Astrocyte (in vitro differentiated cells and primary cell): ENCODE results near the gene PKM. TPM values are rescaled to one million over a fixed set of nuclear protein-coding genes. Genes with fewer than 3 reads are reported as not detected.

ENCODE experiments used
- DNase-seq: peaks from one replicate; pipeline ENCODE4 v3.0.0-alpha.2; 2010; ENCODE audit warnings: low read depth
- FAIRE-seq: peaks from 2 replicates; lab custom pipeline; 2011; peaks lifted over from hg19 to GRCh38; lab: Jason Lieb, UNC
- H2AFZ ChIP-seq: 2 replicates; pipeline ENCODE4 v1.6.0; 2012; ENCODE audit warnings: low read depth, low read length, inconsistent platforms
- H3K27ac ChIP-seq: 2 replicates; pipeline ENCODE4 v1.5.1; 2011; ENCODE audit warnings: low read depth, low read length, inconsistent platforms
- H3K27me3 ChIP-seq: 2 replicates; pipeline ENCODE4 v1.6.0; 2011; ENCODE audit warnings: low read length, inconsistent platforms; ENCODE audit not compliant: insufficient read depth
- H3K36me3 ChIP-seq: 2 replicates; pipeline ENCODE4 v1.5.1; 2011; ENCODE audit warnings: low read length, inconsistent platforms; ENCODE audit not compliant: insufficient read depth
- H3K4me1 ChIP-seq: 2 replicates; pipeline ENCODE4 v1.5.1; 2011; ENCODE audit warnings: low read length, inconsistent platforms; ENCODE audit not compliant: insufficient read depth
- H3K4me2 ChIP-seq: 2 replicates; pipeline ENCODE4 v1.6.0; 2012; ENCODE audit warnings: low read length, inconsistent platforms
- H3K4me3 ChIP-seq: 2 replicates; pipeline ENCODE4 v1.5.1; 2011; ENCODE audit warnings: low read depth, mild to moderate bottlenecking, low read length, inconsistent platforms; ENCODE audit not compliant: insufficient read depth
- H3K79me2 ChIP-seq: 2 replicates; pipeline ENCODE4 v1.6.0; 2012; ENCODE audit warnings: mild to moderate bottlenecking, low read length, inconsistent platforms; ENCODE audit not compliant: insufficient read depth
- H3K9ac ChIP-seq: 2 replicates; pipeline ENCODE4 v1.6.0; 2012; ENCODE audit warnings: mild to moderate bottlenecking, low read length, inconsistent platforms
- H3K9me3 ChIP-seq: 2 replicates; pipeline ENCODE4 v1.5.1; 2012; ENCODE audit warnings: low read depth, mild to moderate bottlenecking, low read length, inconsistent platforms; ENCODE audit not compliant: insufficient read depth
- H4K20me1 ChIP-seq: 2 replicates; pipeline ENCODE4 v1.6.0; 2012; ENCODE audit warnings: low read length, inconsistent platforms; ENCODE audit not compliant: insufficient read depth
- H3K27ac Mint-ChIP-seq: one replicate; pipeline ENCODE4 v1.8.0; 2021; ENCODE audit warnings: mild to moderate bottlenecking, mixed read lengths; ENCODE audit not compliant: unreplicated experiment
- H3K27me3 Mint-ChIP-seq: one replicate; pipeline ENCODE4 v1.8.0; 2021; ENCODE audit warnings: low read depth, mixed read lengths; ENCODE audit not compliant: unreplicated experiment
- H3K36me3 Mint-ChIP-seq: one replicate; pipeline ENCODE4 v1.8.0; 2021; ENCODE audit warnings: low read depth, mixed read lengths; ENCODE audit not compliant: unreplicated experiment
- H3K4me1 Mint-ChIP-seq: one replicate; pipeline ENCODE4 v1.8.0; 2021; ENCODE audit warnings: low read depth, mixed read lengths; ENCODE audit not compliant: unreplicated experiment
- H3K4me3 Mint-ChIP-seq: one replicate; pipeline ENCODE4 v1.8.0; 2021; ENCODE audit warnings: mild to moderate bottlenecking, moderate library complexity, mixed read lengths; ENCODE audit not compliant: unreplicated experiment
- H3K9me3 Mint-ChIP-seq: one replicate; pipeline ENCODE4 v1.8.0; 2021; ENCODE audit warnings: mild to moderate bottlenecking, mixed read lengths; ENCODE audit not compliant: unreplicated experiment
- EZH2 ChIP-seq: IDR thresholded peaks from 2 replicates; pipeline ENCODE4 v1.6.1; 2012; ENCODE audit warnings: mild to moderate bottlenecking, low read length, inconsistent platforms; ENCODE audit not compliant: insufficient read depth
- total RNA-seq: library from RNA; stranded (reverse); gene quantifications from 2 replicates; pipeline ENCODE4 v1.2.1, GENCODE V29; 2021
- TF ChIP-seq, protein P1 (sequence below): IDR thresholded peaks from 2 replicates; pipeline ENCODE4 v1.5.1; 2011; ENCODE audit warnings: low read depth, mild to moderate bottlenecking, inconsistent platforms, low read length, moderate library complexity; ENCODE audit not compliant: insufficient read depth

The PKM gene
- total RNA-seq, 1 donor from 2014 or later: 2,288 TPM

DNA sequence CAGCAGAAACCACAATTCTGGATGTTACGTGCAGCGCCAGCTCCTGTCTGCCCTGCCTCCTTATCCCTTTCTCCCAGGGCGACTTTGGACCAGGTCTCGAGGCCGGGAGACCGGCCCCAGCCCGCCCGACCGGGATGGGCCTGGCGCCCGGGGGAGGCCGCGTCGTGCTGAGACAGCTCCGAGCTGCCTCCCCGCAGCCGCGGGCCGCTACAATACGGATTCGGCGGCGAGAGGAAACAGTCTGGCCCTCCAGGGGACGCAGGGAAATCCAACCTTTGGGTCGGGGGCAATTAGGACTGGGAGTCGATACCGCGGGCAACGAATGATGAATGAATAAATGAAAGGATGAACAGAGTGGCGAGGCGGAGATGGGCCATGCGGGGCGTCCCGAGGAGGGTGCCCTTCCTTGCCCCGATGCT, 33.9 kb downstream of the PKM start:
- H3K9me3 Mint-ChIP-seq: no peaks in the 10 kb centered on the region
- Histone ChIP-seq H3K4me2 (peak overlapping the region; percentile 81), H3K27ac (no peak overlapping the region), H3K9ac (no peak overlapping the region), H2AFZ (peak overlapping the region; percentile 34), H4K20me1 (peaks cover 52% of the 10 kb centered on the region), H3K4me1 (peaks cover 7% of the 10 kb centered on the region), H3K4me3 (no peak overlapping the region), H3K9me3 (no peaks in the 10 kb centered on the region), H3K27me3 (no peaks in the 10 kb centered on the region), H3K79me2 (peaks cover 8% of the 10 kb centered on the region), H3K36me3 (peaks cover 37% of the 10 kb centered on the region)
- TF ChIP-seq, protein P1, sequence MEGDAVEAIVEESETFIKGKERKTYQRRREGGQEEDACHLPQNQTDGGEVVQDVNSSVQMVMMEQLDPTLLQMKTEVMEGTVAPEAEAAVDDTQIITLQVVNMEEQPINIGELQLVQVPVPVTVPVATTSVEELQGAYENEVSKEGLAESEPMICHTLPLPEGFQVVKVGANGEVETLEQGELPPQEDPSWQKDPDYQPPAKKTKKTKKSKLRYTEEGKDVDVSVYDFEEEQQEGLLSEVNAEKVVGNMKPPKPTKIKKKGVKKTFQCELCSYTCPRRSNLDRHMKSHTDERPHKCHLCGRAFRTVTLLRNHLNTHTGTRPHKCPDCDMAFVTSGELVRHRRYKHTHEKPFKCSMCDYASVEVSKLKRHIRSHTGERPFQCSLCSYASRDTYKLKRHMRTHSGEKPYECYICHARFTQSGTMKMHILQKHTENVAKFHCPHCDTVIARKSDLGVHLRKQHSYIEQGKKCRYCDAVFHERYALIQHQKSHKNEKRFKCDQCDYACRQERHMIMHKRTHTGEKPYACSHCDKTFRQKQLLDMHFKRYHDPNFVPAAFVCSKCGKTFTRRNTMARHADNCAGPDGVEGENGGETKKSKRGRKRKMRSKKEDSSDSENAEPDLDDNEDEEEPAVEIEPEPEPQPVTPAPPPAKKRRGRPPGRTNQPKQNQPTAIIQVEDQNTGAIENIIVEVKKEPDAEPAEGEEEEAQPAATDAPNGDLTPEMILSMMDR: no peak
- no peak for TF ChIP-seq EZH2
- no peak overlapping the region for H3K27ac Mint-ChIP-seq
- no peak overlapping the region for H3K4me3 Mint-ChIP-seq
- DNase-seq (no peak), FAIRE-seq (no peak)
- H3K27me3 Mint-ChIP-seq: no peaks in the 10 kb centered on the region
- H3K4me1 Mint-ChIP-seq: peaks cover 13% of the 10 kb centered on the region
- peaks cover 13% of the 10 kb centered on the region for H3K36me3 Mint-ChIP-seq

DNA sequence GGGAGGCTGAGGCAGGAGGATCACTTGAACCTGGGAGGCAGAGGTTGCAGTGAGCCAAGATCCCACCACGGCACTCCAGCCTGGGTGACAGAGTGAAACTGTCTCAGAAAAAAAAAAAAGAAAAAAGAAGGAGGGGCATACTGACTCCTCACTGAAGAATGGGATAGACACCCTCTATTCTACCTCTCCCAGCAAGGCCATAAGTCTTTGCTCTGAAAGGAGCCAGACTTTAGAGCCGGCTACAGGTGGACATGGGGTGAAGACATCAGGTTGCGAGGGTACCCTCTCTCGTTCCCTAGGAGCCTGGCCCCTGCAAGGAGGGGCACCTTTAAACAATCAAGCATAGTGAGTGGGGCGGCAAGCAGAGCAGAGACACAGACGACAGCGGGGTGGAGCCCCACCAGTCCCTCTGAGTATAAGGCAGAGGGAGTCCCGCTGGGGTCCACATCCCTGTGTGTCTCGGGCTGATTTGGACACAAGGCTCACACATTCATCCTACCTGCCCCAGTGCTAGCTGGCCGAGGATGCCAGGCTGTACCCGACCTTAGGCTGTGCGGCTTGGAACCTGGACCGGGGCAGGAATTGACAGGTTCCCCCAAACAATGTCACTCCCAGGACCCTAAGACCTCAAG, 34.5 kb downstream of the PKM start:
- Histone ChIP-seq H4K20me1 (peaks cover 47% of the 10 kb centered on the region), H3K9ac (no peak overlapping the region), H3K79me2 (peaks cover 5% of the 10 kb centered on the region), H3K27ac (no peak overlapping the region), H3K36me3 (peaks cover 32% of the 10 kb centered on the region), H2AFZ (no peak overlapping the region), H3K4me2 (peak overlapping the region; percentile 81), H3K9me3 (no peaks in the 10 kb centered on the region), H3K4me1 (peaks cover 7% of the 10 kb centered on the region), H3K4me3 (no peak overlapping the region), H3K27me3 (no peaks in the 10 kb centered on the region)
- no peaks in the 10 kb centered on the region for H3K9me3 Mint-ChIP-seq
- DNase-seq: no peak
- H3K36me3 Mint-ChIP-seq: peaks cover 13% of the 10 kb centered on the region
- no peaks in the 10 kb centered on the region for H3K27me3 Mint-ChIP-seq
- H3K27ac Mint-ChIP-seq: peak overlapping the region; percentile 53
- peaks cover 13% of the 10 kb centered on the region for H3K4me1 Mint-ChIP-seq
- FAIRE-seq: no peak
- no peak overlapping the region for H3K4me3 Mint-ChIP-seq
- no peak for TF ChIP-seq EZH2
- TF ChIP-seq, protein P1: no peak

DNA sequence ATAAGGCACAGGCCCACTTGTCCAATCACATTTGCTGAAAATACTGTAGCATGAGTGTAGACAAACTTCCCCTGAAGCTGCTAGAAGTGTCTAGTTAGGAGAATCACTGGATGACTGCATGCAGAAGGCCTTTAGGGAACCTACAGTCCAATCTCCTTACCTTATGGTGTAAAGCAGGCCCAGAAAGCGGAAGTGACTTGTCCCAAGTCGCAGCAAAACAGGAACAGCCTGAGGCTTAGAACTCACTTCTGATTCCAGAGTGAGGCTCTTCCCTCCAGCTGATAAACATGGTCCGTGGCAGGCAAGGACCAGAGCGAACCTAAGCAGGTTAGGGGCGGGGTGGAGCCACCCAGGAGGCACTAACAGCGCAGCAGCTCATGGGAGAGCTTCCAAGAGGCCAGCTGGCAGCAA, 35.9 kb downstream of the PKM start:
- no peak overlapping the region for H3K4me3 ChIP-seq
- TF ChIP-seq EZH2: no peak
- TF ChIP-seq, protein P1: no peak
- FAIRE-seq: no peak
- Mint-ChIP-seq H3K9me3 (no peaks in the 10 kb centered on the region), H3K4me3 (no peak overlapping the region), H3K27ac (no peak overlapping the region), H3K27me3 (no peaks in the 10 kb centered on the region), H3K36me3 (peaks cover 8% of the 10 kb centered on the region), H3K4me1 (peaks cover 6% of the 10 kb centered on the region)
- H3K36me3 ChIP-seq: peaks cover 18% of the 10 kb centered on the region
- peaks cover 7% of the 10 kb centered on the region for H3K4me1 ChIP-seq
- no peak overlapping the region for H2AFZ ChIP-seq
- no peak overlapping the region for H3K9ac ChIP-seq
- H3K79me2 ChIP-seq: no peaks in the 10 kb centered on the region
- peaks cover 6% of the 10 kb centered on the region for H3K27me3 ChIP-seq
- peaks cover 32% of the 10 kb centered on the region for H4K20me1 ChIP-seq
- H3K27ac ChIP-seq: no peak overlapping the region
- no peaks in the 10 kb centered on the region for H3K9me3 ChIP-seq
- H3K4me2 ChIP-seq: no peak overlapping the region
- no peak for DNase-seq
